HG03139 (cell line): ENCODE measurements around the gene EIF2D.

Experiments used
- ATAC-seq: cut with Tn5 transposase; IDR thresholded peaks from one replicate; pipeline ENCODE4 v1.9.1; 2021; ENCODE audit not compliant: unreplicated experiment

Gene EIF2D

GRCh38 chr1:206573762-206574161 lies 38.5 kb downstream of the EIF2D start:
- ATAC-seq, result no peak

- ATAC-seq, result no peak
Observed at GRCh38 chr1:206573319-206573718, 38.9 kb downstream of the EIF2D start.

- ATAC-seq, result no peak
Observed at GRCh38 chr1:206572835-206573234, 39.4 kb downstream of the EIF2D start.

- ATAC-seq, result no peak
Observed at GRCh38 chr1:206570529-206570928, 41.7 kb downstream of the EIF2D start.

- ATAC-seq, result no peak
Observed at GRCh38 chr1:206569556-206569955, 42.7 kb downstream of the EIF2D start.

- no peak for ATAC-seq
Observed at GRCh38 chr1:206568779-206569352, 43.4 kb downstream of the EIF2D start.

- no peak for ATAC-seq
Observed at GRCh38 chr1:206568256-206568655, 44.0 kb downstream of the EIF2D start.

- no peak for ATAC-seq
Observed at GRCh38 chr1:206566999-206567398, 45.3 kb downstream of the EIF2D start.

- no peak for ATAC-seq
Observed at GRCh38 chr1:206565995-206566394, 46.3 kb downstream of the EIF2D start.

GRCh38 chr1:206563367-206564207 lies 48.7 kb downstream of the EIF2D start:
- peak; percentile 17 for ATAC-seq

GRCh38 chr1:206560007-206560716 lies 52.1 kb downstream of the EIF2D start:
- ATAC-seq, result no peak

- ATAC-seq, result no peak
Observed at GRCh38 chr1:206559672-206559995, 52.6 kb downstream of the EIF2D start.

- ATAC-seq, result no peak
Observed at GRCh38 chr1:206558794-206559671, 53.2 kb downstream of the EIF2D start.

- no peak for ATAC-seq
Observed at GRCh38 chr1:206557636-206558473, 54.4 kb downstream of the EIF2D start.

- ATAC-seq, result peak; percentile 52
Observed at GRCh38 chr1:206556750-206557635, 55.3 kb downstream of the EIF2D start.

- ATAC-seq, result peak; percentile 1
Observed at GRCh38 chr1:206556047-206556749, 56.1 kb downstream of the EIF2D start.

GRCh38 chr1:206555473-206555935 lies 56.8 kb downstream of the EIF2D start:
- no peak for ATAC-seq

GRCh38 chr1:206554701-206555472 lies 57.4 kb downstream of the EIF2D start:
- no peak for ATAC-seq
